Thyroid gland (tissue), 4 donors: Measurements from ENCODE around the gene CD200. TPM values are rescaled to one million over a fixed set of nuclear protein-coding genes. Genes with fewer than 3 reads are reported as not detected.
A peak's percentile ranks its signal among the peaks of the same experiment; 100 is the strongest.

ENCODE experiments used
- DNase-seq, 2 donors: peaks; one replicate each; pipeline ENCODE4 v3.0.0-alpha.2; 2019
- H3K27ac ChIP-seq, 3 donors: fragments of 200-600 bp; sonication (generic); 1 replicate in 2 of 3; 2 replicates in 1 of 3; pipeline ENCODE4 v1.5.1; 2016 to 2019; ENCODE audit warnings: mild to moderate bottlenecking in 1 of 3, moderate library complexity in 1 of 3
- H3K27me3 ChIP-seq: fragments of 200-600 bp; sonication (generic); one replicate; pipeline ENCODE4 v1.5.1; 2019
- H3K36me3 ChIP-seq, 2 donors: fragments of 200-600 bp; sonication (generic); one replicate each; pipeline ENCODE4 v1.5.1; 2016 to 2019
- H3K4me1 ChIP-seq, 2 donors: fragments of 200-600 bp; sonication (generic); one replicate each; pipeline ENCODE4 v1.5.1; 2017 to 2019
- H3K4me3 ChIP-seq, 3 donors: fragments of 200-600 bp; sonication (generic); replicated peaks in 1 of 3; 1 replicate in 2 of 3; 2 replicates in 1 of 3; pipeline ENCODE4 v1.5.1; 2016; ENCODE audit warnings: mild to moderate bottlenecking in 1 of 3
- H3K9me3 ChIP-seq: fragments of 200-600 bp; sonication (generic); one replicate; pipeline ENCODE4 v1.5.1; 2017
- POLR2A ChIP-seq, 2 donors: fragments of 450-650 bp; IDR thresholded peaks; one replicate each; pipeline ENCODE4 v1.6.1; 2017; ENCODE audit warnings: antibody characterized with exemption in 2 of 2, mild to moderate bottlenecking in 2 of 2, moderate library complexity in 1 of 2
- WGBS, 2 donors: methylation state at CpG; one replicate each; pipeline ENCODE4 v1.1.5; 2017; 5-methylcytosine and 5-hydroxymethylcytosine counted together
- intact Hi-C: fragments of 100-400 bp; cut with DNase I; formaldehyde crosslinking; loops from one replicate; pipeline ENCODE4 v1.15.1; 2023
- total RNA-seq, 4 donors: library from RNA; depleted of rRNA; stranded (reverse); fragments of >200 nt; gene quantifications; one replicate each; pipeline ENCODE4 v1.2.3, GENCODE V29; 2016
- TF ChIP-seq, protein P1 (sequence below), 6 experiments: fragments of 200-600 bp in 3 of 6; fragments of 450-650 bp in 3 of 6; sonication (generic) in 3 of 6; IDR thresholded peaks; one replicate each; pipeline ENCODE4 v1.5.1; 2016 to 2019; ENCODE audit warnings: antibody characterized with exemption in 6 of 6, mild to moderate bottlenecking in 2 of 6, inconsistent platforms in 1 of 6, moderate library complexity in 1 of 6

Gene CD200, protein sequence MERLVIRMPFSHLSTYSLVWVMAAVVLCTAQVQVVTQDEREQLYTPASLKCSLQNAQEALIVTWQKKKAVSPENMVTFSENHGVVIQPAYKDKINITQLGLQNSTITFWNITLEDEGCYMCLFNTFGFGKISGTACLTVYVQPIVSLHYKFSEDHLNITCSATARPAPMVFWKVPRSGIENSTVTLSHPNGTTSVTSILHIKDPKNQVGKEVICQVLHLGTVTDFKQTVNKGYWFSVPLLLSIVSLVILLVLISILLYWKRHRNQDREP
- 10 to 100 TPM; 13.2 to 18.7 (median 15.8) TPM for total RNA-seq

DNA sequence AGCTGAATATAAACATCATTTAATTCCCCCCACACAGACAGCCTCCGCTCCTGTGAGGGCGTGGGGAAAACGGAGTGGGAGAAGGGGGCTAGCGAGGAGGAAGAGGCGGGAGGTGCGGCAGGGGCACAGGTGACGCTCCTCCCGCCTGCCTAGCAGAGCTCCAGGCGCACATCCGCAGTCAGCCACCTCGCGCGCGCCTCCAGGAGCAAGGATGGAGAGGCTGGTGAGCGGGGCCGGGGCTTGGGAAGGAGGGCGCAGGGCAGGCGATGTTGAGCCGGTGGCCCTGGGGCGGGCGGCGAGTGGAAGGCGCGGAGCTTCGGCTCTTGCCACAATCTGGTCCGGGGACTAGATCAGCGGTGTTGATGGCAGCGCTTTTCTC is at the start of gene CD200:
TSS of gene CD200 (plus strand) at position 155 of the 379 bp plus-strand sequence. CDS start at position 212, 57 bp downstream.
- no peaks in the 10 kb centered on the region for H3K9me3 ChIP-seq
- TF ChIP-seq, protein P1, sequence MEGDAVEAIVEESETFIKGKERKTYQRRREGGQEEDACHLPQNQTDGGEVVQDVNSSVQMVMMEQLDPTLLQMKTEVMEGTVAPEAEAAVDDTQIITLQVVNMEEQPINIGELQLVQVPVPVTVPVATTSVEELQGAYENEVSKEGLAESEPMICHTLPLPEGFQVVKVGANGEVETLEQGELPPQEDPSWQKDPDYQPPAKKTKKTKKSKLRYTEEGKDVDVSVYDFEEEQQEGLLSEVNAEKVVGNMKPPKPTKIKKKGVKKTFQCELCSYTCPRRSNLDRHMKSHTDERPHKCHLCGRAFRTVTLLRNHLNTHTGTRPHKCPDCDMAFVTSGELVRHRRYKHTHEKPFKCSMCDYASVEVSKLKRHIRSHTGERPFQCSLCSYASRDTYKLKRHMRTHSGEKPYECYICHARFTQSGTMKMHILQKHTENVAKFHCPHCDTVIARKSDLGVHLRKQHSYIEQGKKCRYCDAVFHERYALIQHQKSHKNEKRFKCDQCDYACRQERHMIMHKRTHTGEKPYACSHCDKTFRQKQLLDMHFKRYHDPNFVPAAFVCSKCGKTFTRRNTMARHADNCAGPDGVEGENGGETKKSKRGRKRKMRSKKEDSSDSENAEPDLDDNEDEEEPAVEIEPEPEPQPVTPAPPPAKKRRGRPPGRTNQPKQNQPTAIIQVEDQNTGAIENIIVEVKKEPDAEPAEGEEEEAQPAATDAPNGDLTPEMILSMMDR (IDR thresholded peaks at IDR 0.05) = peak in 3 of 6 experiments; percentile 15 to 37 (median 29)
- TF ChIP-seq POLR2A (IDR thresholded peaks at IDR 0.05) = peak; percentile 17 to 91
- 0% methylated on average over 16 to 24 of the region's 28 CpGs for WGBS, 2 donors
- peak within 1 kb of the TSS; percentile 74 to 93 (median 84) for H3K27ac ChIP-seq
- H3K36me3 ChIP-seq = no peaks in the 10 kb centered on the region
- H3K27me3 ChIP-seq = no peaks in the 10 kb centered on the region
- peaks cover 0 to under 1% of the 10 kb centered on the region in 2 donors for H3K4me1 ChIP-seq
- intact Hi-C loops = no loop called here
- peak; percentile 82 to 84 for DNase-seq
- H3K4me3 ChIP-seq = peak within 1 kb of the TSS; percentile 47 to 87 (median 53)

DNA sequence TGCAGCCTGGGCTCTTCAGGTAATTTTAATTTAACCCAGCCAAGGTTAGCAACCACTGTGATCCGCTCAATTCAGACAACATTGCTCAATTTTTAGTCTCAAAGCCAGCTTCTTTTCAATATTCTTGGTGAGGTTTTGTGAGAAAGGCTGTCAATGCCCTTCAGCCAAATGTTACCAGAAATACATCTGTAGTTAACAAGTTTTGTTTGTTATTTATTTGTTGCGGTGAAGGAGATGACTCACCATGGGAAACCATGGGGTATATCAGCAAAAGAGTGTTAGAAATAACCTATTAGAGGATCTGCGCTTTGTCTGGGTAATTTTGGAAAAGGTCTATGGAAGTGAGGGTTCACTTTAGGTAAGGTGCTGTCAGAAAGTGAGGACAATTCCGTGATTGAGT is 43.9 kb upstream of the CD200 start:
- no peak overlapping the region for H3K27ac ChIP-seq
- H3K27me3 ChIP-seq = no peaks in the 10 kb centered on the region
- 93 to 94% methylated on average over 4 of the region's 4 CpGs for WGBS, 2 donors
- intact Hi-C loops = no loop called here
- TF ChIP-seq, protein P1 (IDR thresholded peaks at IDR 0.05) = no peak
- TF ChIP-seq POLR2A (IDR thresholded peaks at IDR 0.05) = no peak
- no peaks in the 10 kb centered on the region for H3K9me3 ChIP-seq
- no peak for DNase-seq
- no peaks in the 10 kb centered on the region for H3K36me3 ChIP-seq
- no peaks in the 10 kb centered on the region for H3K4me1 ChIP-seq
- H3K4me3 ChIP-seq = no peak overlapping the region

DNA sequence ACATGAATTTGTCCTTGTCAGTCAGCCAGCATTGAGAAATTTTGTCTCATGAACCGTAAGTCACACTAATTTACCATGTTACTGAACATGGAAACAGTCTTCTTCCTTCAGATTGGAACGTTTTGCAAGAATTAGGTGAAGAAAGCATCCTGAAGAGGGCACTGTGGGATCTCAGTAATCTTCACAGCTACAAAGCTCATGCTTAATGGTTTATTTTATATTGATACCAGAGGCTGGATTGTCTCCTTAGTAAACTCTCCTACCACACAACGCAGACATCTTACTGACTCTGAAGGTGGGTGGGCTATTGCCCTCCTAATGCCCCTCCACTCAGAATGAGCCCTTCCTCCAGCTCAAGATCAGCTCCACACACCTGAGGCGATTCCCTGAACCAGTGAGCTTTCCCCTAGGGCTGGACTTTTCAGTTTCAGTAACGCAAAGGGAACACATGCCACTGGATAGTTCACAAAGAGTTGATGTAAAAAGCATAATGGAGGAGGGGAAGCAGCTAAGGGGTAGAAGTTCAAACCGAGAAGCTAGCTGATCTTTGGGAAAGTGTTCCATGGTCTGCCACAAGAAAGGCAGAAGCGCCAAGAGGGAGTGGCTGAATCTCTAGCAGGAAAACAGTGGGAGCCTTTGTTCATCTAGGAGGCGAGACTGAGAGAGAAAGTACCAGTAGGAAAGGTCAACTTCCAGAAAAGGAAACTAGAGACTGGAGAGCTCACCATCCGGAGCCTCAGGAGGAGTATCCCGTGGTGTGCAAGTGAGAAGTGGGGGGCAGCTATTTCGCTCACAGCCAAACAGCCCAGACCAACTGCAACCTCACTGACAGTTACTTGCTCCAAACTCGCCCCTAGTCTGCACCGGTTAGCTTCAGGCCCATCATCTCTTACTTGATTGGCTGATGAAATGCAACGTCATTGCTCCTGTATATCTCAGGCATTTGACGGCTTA is 39.3 kb upstream of the CD200 start, which contains the start of gene SLC9C1:
TSS of gene SLC9C1 (minus strand) at position 849 of the 954 bp plus-strand sequence. CDS start 7,425 bp downstream, outside the sequence.
- whole genome bisulfite sequencing, 2 donors = 22 to 26% methylated on average over 15 of the region's 15 CpGs
- DNase-seq = peak; percentile 26 to 28
- H3K4me1 ChIP-seq = no peaks in the 10 kb centered on the region

DNA sequence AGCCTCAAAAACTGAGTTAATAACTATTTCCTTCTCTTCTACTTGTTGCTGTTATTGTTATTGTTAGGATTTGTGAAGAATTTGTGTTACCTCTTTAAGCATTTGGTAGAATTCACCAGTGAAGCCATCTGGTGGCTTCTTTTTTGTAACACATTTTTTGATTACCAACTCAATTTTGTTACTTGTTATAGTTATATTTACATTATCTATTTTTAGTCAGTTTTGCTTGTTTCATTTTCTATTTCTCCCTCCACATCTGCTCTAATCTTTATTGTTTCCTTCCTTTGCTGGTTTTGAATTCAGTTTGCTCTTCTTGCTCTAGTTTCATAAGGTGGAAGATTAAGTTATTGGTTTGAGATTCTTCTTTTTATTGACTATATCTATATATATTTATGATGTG is 35.2 kb upstream of the CD200 start:
- TF ChIP-seq, protein P1 (IDR thresholded peaks at IDR 0.05) = no peak
- TF ChIP-seq POLR2A (IDR thresholded peaks at IDR 0.05) = no peak
- intact Hi-C loops = loop anchor here (10.0 kb wide), 1 partner anchor 217 kb away; no protein-coding TSS in a partner anchor
- Histone ChIP-seq H3K4me3 (no peak overlapping the region), H3K4me1 (no peaks in the 10 kb centered on the region), H3K27me3 (no peaks in the 10 kb centered on the region), H3K36me3 (no peaks in the 10 kb centered on the region), H3K9me3 (no peaks in the 10 kb centered on the region), H3K27ac (no peak overlapping the region)
- DNase-seq = no peak

More for the DNA sequence above, 39.3 kb upstream of the CD200 start, which contains the start of gene SLC9C1:
- Histone ChIP-seq H3K27me3 (no peaks in the 10 kb centered on the region), H3K9me3 (no peaks in the 10 kb centered on the region), H3K4me3 (peak within 1 kb of the TSS in 1 of 3 donors; percentile 8), H3K36me3 (no peaks in the 10 kb centered on the region), H3K27ac (peak within 1 kb of the TSS; percentile 10 to 87 (median 69))
- intact Hi-C loops = loop anchor here (10.0 kb wide), 1 partner anchor 221 kb away; no protein-coding TSS in a partner anchor
- TF ChIP-seq POLR2A (IDR thresholded peaks at IDR 0.05) = peak in 1 of 2 donors; percentile 33
- TF ChIP-seq, protein P1 (IDR thresholded peaks at IDR 0.05) = peak in 5 of 6 experiments; percentile 17 to 80 (median 56)
